Measurements from ENCODE around the gene LRBA. TPM values are rescaled to one million over a fixed set of nuclear protein-coding genes. Genes with fewer than 3 reads are reported as not detected.

The LRBA gene
- total RNA-seq, 1 experiment from 2014 or later, result 77.4 TPM

- Histone ChIP-seq H4K20me1 (ENCODE audit: insufficient read depth) (no peaks in the 10 kb centered on the region), H3K27me3 (ENCODE audit: insufficient read depth, low read depth) (no peaks in the 10 kb centered on the region), H3K4me3 (no peak overlapping the region), H3K27ac (no peak overlapping the region), H3F3A (ENCODE audit: insufficient read depth, low read depth) (no peaks in the 10 kb centered on the region), H3K9me2 (ENCODE audit: insufficient read depth) (no peaks in the 10 kb centered on the region), H3K4me2 (no peak overlapping the region), H3K36me3 (ENCODE audit: low read depth) (no peaks in the 10 kb centered on the region), H3K79me2 (ENCODE audit: low read depth) (no peaks in the 10 kb centered on the region), H3K4me1 (replicated peaks; ENCODE audit: insufficient read depth) (no peaks in the 10 kb centered on the region), H3K9me3 (ENCODE audit: insufficient read depth, low read depth) (no peaks in the 10 kb centered on the region), H2AFZ (no peak overlapping the region)
- BruUV-seq (replicated peaks), result no TSS peak
- DNase-seq, result no peak
- TF ChIP-seq EZH2 (IDR thresholded peaks at IDR 0.05; ENCODE audit: low read depth), result no peak
- TF ChIP-seq CTCF (conservative IDR thresholded peaks at IDR 0.05), result no peak
- intact Hi-C loops (cut with micrococcal nuclease; ENCODE audit: unreplicated experiment), result no loop called here
- ChIA-PET CTCF (interaction anchor here (0.6 kb wide), 1 partner anchor 126 kb away, joined by 3 read pairs; no protein-coding TSS in a partner anchor), POLR2A (ENCODE audit: unreplicated experiment) (no interaction called here)
These were observed 31.5 kb upstream of the LRBA start for GRCh38 chr4:151046609-151047008.

- TF ChIP-seq EZH2 (IDR thresholded peaks at IDR 0.05; ENCODE audit: low read depth) (no peak), CTCF (conservative IDR thresholded peaks at IDR 0.05) (0 out of 2 replicates have a peak, but pooled peaks have one; percentile 23)
- no peaks in the 10 kb centered on the region for H3F3A ChIP-seq (ENCODE audit: insufficient read depth, low read depth)
- no peaks in the 10 kb centered on the region for H3K36me3 ChIP-seq (ENCODE audit: low read depth)
- H3K79me2 ChIP-seq (ENCODE audit: low read depth), result no peaks in the 10 kb centered on the region
- ChIA-PET POLR2A (ENCODE audit: unreplicated experiment) (no interaction called here), CTCF (interaction anchor here (0.6 kb wide), 1 partner anchor 126 kb away, joined by 3 read pairs; no protein-coding TSS in a partner anchor)
- no peaks in the 10 kb centered on the region for H3K9me3 ChIP-seq (ENCODE audit: insufficient read depth, low read depth)
- H3K27me3 ChIP-seq (ENCODE audit: insufficient read depth, low read depth), result no peaks in the 10 kb centered on the region
- H2AFZ ChIP-seq, result no peak overlapping the region
- no peak overlapping the region for H3K4me2 ChIP-seq
- no TSS peak for BruUV-seq (replicated peaks)
- intact Hi-C loops (cut with micrococcal nuclease; ENCODE audit: unreplicated experiment), result no loop called here
- no peak overlapping the region for H3K4me3 ChIP-seq
- no peaks in the 10 kb centered on the region for H3K4me1 ChIP-seq (replicated peaks; ENCODE audit: insufficient read depth)
- H3K27ac ChIP-seq, result no peak overlapping the region
- peak in 1 of 2 experiments; percentile 15 for DNase-seq
- H3K9me2 ChIP-seq (ENCODE audit: insufficient read depth), result no peaks in the 10 kb centered on the region
- H4K20me1 ChIP-seq (ENCODE audit: insufficient read depth), result no peaks in the 10 kb centered on the region
These were observed 30.8 kb upstream of the LRBA start for GRCh38 chr4:151045907-151046306.

GRCh38 chr4:151043803-151044515 lies 28.9 kb upstream of the LRBA start:
- Histone ChIP-seq H3K9me2 (ENCODE audit: insufficient read depth) (no peaks in the 10 kb centered on the region), H3K4me3 (no peak overlapping the region), H3K79me2 (ENCODE audit: low read depth) (no peaks in the 10 kb centered on the region), H3F3A (ENCODE audit: insufficient read depth, low read depth) (no peaks in the 10 kb centered on the region), H3K27ac (no peak overlapping the region), H4K20me1 (ENCODE audit: insufficient read depth) (no peaks in the 10 kb centered on the region), H3K36me3 (ENCODE audit: low read depth) (no peaks in the 10 kb centered on the region), H3K4me2 (no peak overlapping the region), H3K27me3 (ENCODE audit: insufficient read depth, low read depth) (no peaks in the 10 kb centered on the region), H3K9me3 (ENCODE audit: insufficient read depth, low read depth) (no peaks in the 10 kb centered on the region), H3K4me1 (replicated peaks; ENCODE audit: insufficient read depth) (no peaks in the 10 kb centered on the region), H2AFZ (no peak overlapping the region)
- intact Hi-C loops (cut with micrococcal nuclease; ENCODE audit: unreplicated experiment), result no loop called here
- ChIA-PET POLR2A (ENCODE audit: unreplicated experiment) (interaction anchor here (0.6 kb wide), 2 partner anchors 9 to 28 kb away, joined by 4 to 5 read pairs; no protein-coding TSS in a partner anchor), CTCF (no interaction called here)
- no peak for DNase-seq
- no peak for TF ChIP-seq EZH2 (IDR thresholded peaks at IDR 0.05; ENCODE audit: low read depth)
- no peak for TF ChIP-seq CTCF (conservative IDR thresholded peaks at IDR 0.05)
- BruUV-seq (replicated peaks), result no TSS peak

Measured in PC-9 (cell line).